ENCODE data around the gene FHAD1. TPM values are rescaled to one million over a fixed set of nuclear protein-coding genes. Genes with fewer than 3 reads are reported as not detected.

FHAD1 gene
- polyA plus RNA-seq, 3 donors = 0.67 to 0.69 TPM; not detected in 1

DNA sequence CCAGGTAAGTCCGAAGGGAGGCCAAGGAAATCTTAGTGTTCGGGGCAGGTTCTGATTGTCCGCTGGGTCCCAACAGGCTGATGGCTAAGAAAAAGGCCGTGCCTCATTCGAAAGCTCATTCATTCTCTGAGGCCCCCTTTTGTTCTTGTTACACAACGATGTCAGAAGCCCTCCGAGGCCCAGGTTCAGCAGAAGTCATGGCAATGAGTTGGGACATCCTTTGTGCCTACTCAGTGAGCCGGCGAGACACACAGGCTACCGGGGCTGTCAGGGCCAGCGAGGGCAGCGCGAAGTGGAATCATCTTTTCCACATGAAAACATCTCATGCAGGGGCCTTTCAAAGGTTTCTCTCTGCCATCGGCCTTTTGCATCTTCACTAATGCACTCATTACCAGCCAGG is 113.7 kb downstream of the FHAD1 start:
- H3K27me3 Mint-ChIP-seq (ENCODE audit: low read depth in 3 of 3) = peaks cover 2 to 13% (median 7%) of the 10 kb centered on the region in 3 donors
- Histone ChIP-seq H3K4me2 (replicated peaks; ENCODE audit: extremely low read depth, low read length, poor library complexity, severe bottlenecking) (no peak overlapping the region), H3K9me3 (replicated peaks in 1 of 2; ENCODE audit: control insufficient read depth in 1 of 2, insufficient read depth in 1 of 2, low read length in 2 of 2) (no peaks in the 10 kb centered on the region), H3K4me1 (ENCODE audit: control insufficient read depth in 1 of 2, insufficient read depth in 2 of 2, low read length in 2 of 2) (no peaks in the 10 kb centered on the region), H3K27me3 (ENCODE audit: control insufficient read depth in 2 of 2, insufficient read depth in 2 of 2, low read length in 2 of 2) (no peaks in the 10 kb centered on the region), H2AFZ (ENCODE audit: insufficient read depth, low read depth, low read length, poor library complexity, severe bottlenecking) (no peak overlapping the region), H3K79me2 (ENCODE audit: insufficient read depth, low read length) (no peaks in the 10 kb centered on the region), H3K9ac (ENCODE audit: insufficient read depth, low read length, poor library complexity, severe bottlenecking) (no peak overlapping the region), H4K20me1 (ENCODE audit: insufficient read depth, low read length) (no peaks in the 10 kb centered on the region), H3K27ac (ENCODE audit: low read depth in 1 of 2, low read length in 2 of 2) (no peak overlapping the region), H3K4me3 (replicated peaks in 1 of 3; ENCODE audit: low read depth in 2 of 3, low read length in 3 of 3) (no peak overlapping the region), H3K36me3 (replicated peaks in 1 of 2; ENCODE audit: control insufficient read depth in 1 of 2, insufficient read depth in 2 of 2, low read length in 2 of 2) (no peaks in the 10 kb centered on the region)
- no peak overlapping the region for H3K27ac Mint-ChIP-seq
- DNase-seq = no peak
- H3K36me3 Mint-ChIP-seq = no peaks in the 10 kb centered on the region
- WGBS (ENCODE audit: insufficient coverage) = 95% methylated on average over 14 of the region's 14 CpGs
- no peak for TF ChIP-seq CTCF (IDR thresholded peaks at IDR 0.05)
- peaks cover 7% of the 10 kb centered on the region for H3K4me1 Mint-ChIP-seq
- intact Hi-C loops (cut with micrococcal nuclease) = loop anchor here in 1 of 2 donors (5.0 kb wide), 1 partner anchor 33 kb away; no protein-coding TSS in a partner anchor
- peaks cover 0 to 2% (median 0%) of the 10 kb centered on the region in 7 donors for H3K9me3 Mint-ChIP-seq
- no peak overlapping the region for H3K4me3 Mint-ChIP-seq

- Mint-ChIP-seq H3K4me3 (no peak overlapping the region), H3K9me3 (peaks cover 0 to 2% (median 0%) of the 10 kb centered on the region in 7 donors), H3K27me3 (ENCODE audit: low read depth in 3 of 3) (peaks cover 2 to 12% (median 11%) of the 10 kb centered on the region in 3 donors), H3K27ac (no peak overlapping the region), H3K4me1 (peaks cover 7% of the 10 kb centered on the region), H3K36me3 (no peaks in the 10 kb centered on the region)
- H3K79me2 ChIP-seq (ENCODE audit: insufficient read depth, low read length) = no peaks in the 10 kb centered on the region
- TF ChIP-seq CTCF (IDR thresholded peaks at IDR 0.05) = no peak
- H2AFZ ChIP-seq (ENCODE audit: insufficient read depth, low read depth, low read length, poor library complexity, severe bottlenecking) = no peak overlapping the region
- no peaks in the 10 kb centered on the region for H3K27me3 ChIP-seq (ENCODE audit: control insufficient read depth in 2 of 2, insufficient read depth in 2 of 2, low read length in 2 of 2)
- H4K20me1 ChIP-seq (ENCODE audit: insufficient read depth, low read length) = no peaks in the 10 kb centered on the region
- H3K4me3 ChIP-seq (replicated peaks in 1 of 3; ENCODE audit: low read depth in 2 of 3, low read length in 3 of 3) = no peak overlapping the region
- no peaks in the 10 kb centered on the region for H3K4me1 ChIP-seq (ENCODE audit: control insufficient read depth in 1 of 2, insufficient read depth in 2 of 2, low read length in 2 of 2)
- H3K27ac ChIP-seq (ENCODE audit: low read depth in 1 of 2, low read length in 2 of 2) = no peak overlapping the region
- 95% methylated on average over 12 of the region's 13 CpGs for WGBS (ENCODE audit: insufficient coverage)
- no peak overlapping the region for H3K4me2 ChIP-seq (replicated peaks; ENCODE audit: extremely low read depth, low read length, poor library complexity, severe bottlenecking)
- intact Hi-C loops (cut with micrococcal nuclease) = loop anchor here in 1 of 2 donors (5.0 kb wide), 1 partner anchor 35 kb away; no protein-coding TSS in a partner anchor
- H3K9ac ChIP-seq (ENCODE audit: insufficient read depth, low read length, poor library complexity, severe bottlenecking) = no peak overlapping the region
- H3K36me3 ChIP-seq (replicated peaks in 1 of 2; ENCODE audit: control insufficient read depth in 1 of 2, insufficient read depth in 2 of 2, low read length in 2 of 2) = no peaks in the 10 kb centered on the region
- H3K9me3 ChIP-seq (replicated peaks in 1 of 2; ENCODE audit: control insufficient read depth in 1 of 2, insufficient read depth in 1 of 2, low read length in 2 of 2) = no peaks in the 10 kb centered on the region
- no peak for DNase-seq
Observed at GRCh38 chr1:15362096-15362736, 115.2 kb downstream of the FHAD1 start.
